GM12872 (cell line): ENCODE results near the gene ADAT1.

Experiments
- CTCF ChIP-seq: IDR thresholded peaks from 3 replicates; pipeline ENCODE4 v1.5.1; 2011; ENCODE audit warnings: low read depth, mild to moderate bottlenecking, low read length, moderate library complexity; ENCODE audit not compliant: insufficient read depth

Gene ADAT1

GRCh38 chr16:75570396-75571065, 52.5 kb downstream of the ADAT1 start:
- no peak for TF ChIP-seq CTCF

- TF ChIP-seq CTCF = no peak
Observed at GRCh38 chr16:75567911-75568310, 55.2 kb downstream of the ADAT1 start.

GRCh38 chr16:75566758-75567255, 56.3 kb downstream of the ADAT1 start:
- TF ChIP-seq CTCF = no peak

- TF ChIP-seq CTCF = no peak
Observed at GRCh38 chr16:75566040-75566757, 56.9 kb downstream of the ADAT1 start, which contains the start of gene GABARAPL2. Gene GABARAPL2, plus strand, starts transcription at chr16:75566379. Its CDS starts 108 bp downstream, at chr16:75566487.

- TF ChIP-seq CTCF = no peak
Observed at GRCh38 chr16:75565640-75566039, 57.4 kb downstream of the ADAT1 start.

GRCh38 chr16:75559564-75560372, 63.3 kb downstream of the ADAT1 start:
- no peak for TF ChIP-seq CTCF

GRCh38 chr16:75558846-75559401, 64.2 kb downstream of the ADAT1 start:
- no peak for TF ChIP-seq CTCF
